Epithelial cell of proximal tubule (primary cell): ENCODE data around the gene YIPF4. TPM values are rescaled to one million over a fixed set of nuclear protein-coding genes. Genes with fewer than 3 reads are reported as not detected.

Source experiments
- DNase-seq: peaks from one replicate; pipeline ENCODE4 v3.0.0-alpha.2; 2011; ENCODE audit warnings: low read depth
- H3K4me3 ChIP-seq: 2 replicates; pipeline ENCODE4 v1.5.1; 2011; ENCODE audit warnings: low read depth, mild to moderate bottlenecking, low read length
- CTCF ChIP-seq: conservative IDR thresholded peaks from 2 replicates; pipeline ENCODE4 v1.5.1; 2012; ENCODE audit warnings: low read depth, mild to moderate bottlenecking, low read length
- total RNA-seq: library from RNA; depleted of rRNA; stranded (reverse); fragments of >200 nt; gene quantifications from 2 replicates; pipeline ENCODE4 v1.2.3, GENCODE V29; 2015

The YIPF4 gene
- total RNA-seq, 1 donor from 2014 or later: 17.0 TPM

- no peak for TF ChIP-seq CTCF
- DNase-seq: no peak
- H3K4me3 ChIP-seq: no peak overlapping the region
These were observed 35.4 kb upstream of the YIPF4 start for GRCh38 chr2:32242331-32242730.

GRCh38 chr2:32246911-32247310, 30.8 kb upstream of the YIPF4 start:
- no peak for DNase-seq
- H3K4me3 ChIP-seq: no peak overlapping the region
- TF ChIP-seq CTCF: no peak

- no peak overlapping the region for H3K4me3 ChIP-seq
- DNase-seq: no peak
- TF ChIP-seq CTCF: no peak
These were observed 29.4 kb upstream of the YIPF4 start for GRCh38 chr2:32248299-32248698.

- no peak overlapping the region for H3K4me3 ChIP-seq
- no peak for TF ChIP-seq CTCF
- no peak for DNase-seq
These were observed 27.9 kb upstream of the YIPF4 start for GRCh38 chr2:32249731-32250236.

GRCh38 chr2:32250290-32250689, 27.4 kb upstream of the YIPF4 start:
- DNase-seq: no peak
- TF ChIP-seq CTCF: no peak
- no peak overlapping the region for H3K4me3 ChIP-seq

- DNase-seq: no peak
- TF ChIP-seq CTCF: no peak
- no peak overlapping the region for H3K4me3 ChIP-seq
These were observed 19.5 kb upstream of the YIPF4 start for GRCh38 chr2:32258242-32258641.

GRCh38 chr2:32260376-32260775, 17.3 kb upstream of the YIPF4 start:
- no peak for DNase-seq
- no peak overlapping the region for H3K4me3 ChIP-seq
- no peak for TF ChIP-seq CTCF
